Measurements from ENCODE around the gene CFD.

- TF ChIP-seq CTCF (IDR thresholded peaks at IDR 0.05) (no peak), POLR2A (IDR thresholded peaks at IDR 0.05) (no peak)
These were observed 42.0 kb downstream of the CFD start for GRCh38 chr19:901216-902092.

All from body of pancreas (tissue), 4 donors.